A673 (cell line): Measurements from ENCODE around the gene LRP4.

Source experiments
- CTCF ChIP-seq: fragments of 300-800, 200-600 bp; sonication (generic); conservative IDR thresholded peaks from 2 replicates; pipeline ENCODE4 v1.5.1; 2017; ENCODE audit warnings: low read depth, mild to moderate bottlenecking, antibody characterized with exemption, low read length, moderate library complexity, mixed read lengths
- EZH2 ChIP-seq: fragments of 200-600 bp; sonication (generic); IDR thresholded peaks from 2 replicates; pipeline ENCODE4 v1.6.1; 2017; ENCODE audit warnings: borderline replicate concordance, low read depth, mild to moderate bottlenecking, mixed read lengths, antibody characterized with exemption, low read length; ENCODE audit not compliant: poor library complexity, severe bottlenecking

GRCh38 chr11:46845440-46845739 is 73.0 kb downstream of the LRP4 start:
- TF ChIP-seq CTCF (no peak), EZH2 (no peak)
